ENCODE measurements around the gene ZFYVE26.
A peak's percentile ranks its signal among the peaks of the same experiment; 100 is the strongest.

The ZFYVE26 gene

GRCh38 chr14:67816326-67817002 is at the start of gene ZFYVE26:
Gene ZFYVE26, minus strand, starts transcription at chr14:67816590. Its CDS starts 627 bp downstream, at chr14:67815963.
- in situ Hi-C loops (cut with HindIII; ENCODE audit: low sequenced_read_pairs), result no loop called here
- DNase-seq (ENCODE audit: low read depth, low spot score), result peak; percentile 96
- H3K4me3 ChIP-seq (ENCODE audit: low read depth, low read length), result peak within 1 kb of the TSS; percentile 95
- TF ChIP-seq CTCF (IDR thresholded peaks at IDR 0.05; ENCODE audit: low read depth, low read length), result no peak

GRCh38 chr14:67863223-67863622 is 46.8 kb upstream of the ZFYVE26 start:
- no peak for DNase-seq (ENCODE audit: low read depth, low spot score)
- in situ Hi-C loops (cut with HindIII; ENCODE audit: low sequenced_read_pairs), result no loop called here
- TF ChIP-seq CTCF (IDR thresholded peaks at IDR 0.05; ENCODE audit: low read depth, low read length), result no peak
- H3K4me3 ChIP-seq (ENCODE audit: low read depth, low read length), result no peak overlapping the region

- in situ Hi-C loops (cut with HindIII; ENCODE audit: low sequenced_read_pairs), result no loop called here
- DNase-seq (ENCODE audit: low read depth, low spot score), result no peak
- no peak overlapping the region for H3K4me3 ChIP-seq (ENCODE audit: low read depth, low read length)
- TF ChIP-seq CTCF (IDR thresholded peaks at IDR 0.05; ENCODE audit: low read depth, low read length), result no peak
Observed at GRCh38 chr14:67859169-67859749, 42.9 kb upstream of the ZFYVE26 start.

GRCh38 chr14:67857778-67858350 is 41.5 kb upstream of the ZFYVE26 start:
- no peak for DNase-seq (ENCODE audit: low read depth, low spot score)
- no peak for TF ChIP-seq CTCF (IDR thresholded peaks at IDR 0.05; ENCODE audit: low read depth, low read length)
- H3K4me3 ChIP-seq (ENCODE audit: low read depth, low read length), result no peak overlapping the region
- in situ Hi-C loops (cut with HindIII; ENCODE audit: low sequenced_read_pairs), result no loop called here

- TF ChIP-seq CTCF (IDR thresholded peaks at IDR 0.05; ENCODE audit: low read depth, low read length), result no peak
- DNase-seq (ENCODE audit: low read depth, low spot score), result peak; percentile 69
- no peak overlapping the region for H3K4me3 ChIP-seq (ENCODE audit: low read depth, low read length)
- in situ Hi-C loops (cut with HindIII; ENCODE audit: low sequenced_read_pairs), result no loop called here
Observed at GRCh38 chr14:67856827-67857226, 40.4 kb upstream of the ZFYVE26 start.

GRCh38 chr14:67853715-67854114 is 37.3 kb upstream of the ZFYVE26 start:
- in situ Hi-C loops (cut with HindIII; ENCODE audit: low sequenced_read_pairs), result no loop called here
- no peak for DNase-seq (ENCODE audit: low read depth, low spot score)
- no peak for TF ChIP-seq CTCF (IDR thresholded peaks at IDR 0.05; ENCODE audit: low read depth, low read length)
- H3K4me3 ChIP-seq (ENCODE audit: low read depth, low read length), result no peak overlapping the region

Measured in astrocyte of the spinal cord (primary cell).